Measurements from ENCODE around the gene SPOCK1. TPM values are rescaled to one million over a fixed set of nuclear protein-coding genes. Genes with fewer than 3 reads are reported as not detected.

The SPOCK1 gene
- total RNA-seq, 1 experiment from 2014 or later = 0.27 TPM

GRCh38 chr5:137466889-137467288 is 32.2 kb downstream of the SPOCK1 start:
- ChIA-PET RAD21 (ENCODE audit: low non-redundant PET in 1 of 2, low total read pairs in 2 of 2, uncharacterized antibody in 2 of 2, unreplicated experiment in 2 of 2) (no interaction called here), POLR2A (no interaction called here), CTCF (no interaction called here)
- H3K27me3 ChIP-seq (ENCODE audit: insufficient read depth, low read length) = peaks cover 55% of the 10 kb centered on the region
- H3K9me2 ChIP-seq (ENCODE audit: insufficient read depth) = no peaks in the 10 kb centered on the region
- H3K36me3 ChIP-seq (ENCODE audit: control insufficient read depth in 1 of 2, insufficient read depth in 2 of 2, low read length in 2 of 2) = no peaks in the 10 kb centered on the region
- H3K79me2 ChIP-seq (ENCODE audit: insufficient read depth, low read length) = no peaks in the 10 kb centered on the region
- BruUV-seq (replicated peaks) = no TSS peak
- H3K4me2 ChIP-seq (ENCODE audit: low read length) = no peak overlapping the region
- H3K27ac ChIP-seq (ENCODE audit: low read depth, low read length) = no peak overlapping the region
- intact Hi-C loops (cut with micrococcal nuclease) = no loop called here
- DNase-seq (ENCODE audit: low read depth, low spot score) (no peak), ATAC-seq (no peak)
- no peaks in the 10 kb centered on the region for H3K9me3 ChIP-seq (ENCODE audit: control insufficient read depth in 1 of 2, insufficient read depth in 1 of 2, low read depth in 1 of 2, low read length in 2 of 2)
- H4K20me1 ChIP-seq (ENCODE audit: insufficient read depth) = no peaks in the 10 kb centered on the region
- H3K4me3 ChIP-seq (replicated peaks in 1 of 2; ENCODE audit: low read depth in 1 of 2, low read length in 2 of 2) = no peak overlapping the region
- H3K4me1 ChIP-seq (ENCODE audit: control insufficient read depth in 1 of 2, insufficient read depth in 2 of 2, low read length in 2 of 2) = no peaks in the 10 kb centered on the region
- no peak overlapping the region for H2AFZ ChIP-seq (ENCODE audit: low read depth, low read length, poor library complexity, severe bottlenecking)
- TF ChIP-seq POLR2A (IDR thresholded peaks at IDR 0.05; ENCODE audit: borderline replicate concordance, extremely low read depth, insufficient read depth, insufficient read length) = no peak
- no peak overlapping the region for H3K9ac ChIP-seq (ENCODE audit: low read length)

GRCh38 chr5:137465930-137466329 is 33.2 kb downstream of the SPOCK1 start:
- Histone ChIP-seq H3K79me2 (ENCODE audit: insufficient read depth, low read length) (no peaks in the 10 kb centered on the region), H2AFZ (ENCODE audit: low read depth, low read length, poor library complexity, severe bottlenecking) (no peak overlapping the region), H3K9me2 (ENCODE audit: insufficient read depth) (no peaks in the 10 kb centered on the region), H3K27me3 (ENCODE audit: insufficient read depth, low read length) (peaks cover 47% of the 10 kb centered on the region), H4K20me1 (ENCODE audit: insufficient read depth) (no peaks in the 10 kb centered on the region), H3K9me3 (ENCODE audit: control insufficient read depth in 1 of 2, insufficient read depth in 1 of 2, low read depth in 1 of 2, low read length in 2 of 2) (no peaks in the 10 kb centered on the region), H3K27ac (ENCODE audit: low read depth, low read length) (no peak overlapping the region), H3K36me3 (ENCODE audit: control insufficient read depth in 1 of 2, insufficient read depth in 2 of 2, low read length in 2 of 2) (no peaks in the 10 kb centered on the region), H3K4me1 (ENCODE audit: control insufficient read depth in 1 of 2, insufficient read depth in 2 of 2, low read length in 2 of 2) (no peaks in the 10 kb centered on the region), H3K4me3 (replicated peaks in 1 of 2; ENCODE audit: low read depth in 1 of 2, low read length in 2 of 2) (no peak overlapping the region), H3K4me2 (ENCODE audit: low read length) (no peak overlapping the region), H3K9ac (ENCODE audit: low read length) (no peak overlapping the region)
- no peak for TF ChIP-seq MAX (IDR thresholded peaks at IDR 0.05)
- no peak for TF ChIP-seq YY1 (IDR thresholded peaks at IDR 0.05; ENCODE audit: extremely low read depth, insufficient replicate concordance, low read depth, low read length)
- no peak for TF ChIP-seq FOSL1 (IDR thresholded peaks at IDR 0.05; ENCODE audit: low read depth)
- no peak for TF ChIP-seq ZBTB33 (IDR thresholded peaks at IDR 0.05; ENCODE audit: extremely low read depth, insufficient replicate concordance, low read length)
- no peak for TF ChIP-seq ZFX (IDR thresholded peaks at IDR 0.05)
- TF ChIP-seq, protein P1, sequence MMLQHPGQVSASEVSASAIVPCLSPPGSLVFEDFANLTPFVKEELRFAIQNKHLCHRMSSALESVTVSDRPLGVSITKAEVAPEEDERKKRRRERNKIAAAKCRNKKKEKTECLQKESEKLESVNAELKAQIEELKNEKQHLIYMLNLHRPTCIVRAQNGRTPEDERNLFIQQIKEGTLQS (IDR thresholded peaks at IDR 0.05) = no peak
- no peak for TF ChIP-seq ZNF274 (IDR thresholded peaks at IDR 0.05; ENCODE audit: low read depth, low read length)
- TF ChIP-seq ELF1 (IDR thresholded peaks at IDR 0.05; ENCODE audit: borderline replicate concordance, low read depth) = no peak
- TF ChIP-seq SIN3A (IDR thresholded peaks at IDR 0.05; ENCODE audit: low read depth) = no peak
- TF ChIP-seq SRF (IDR thresholded peaks at IDR 0.05; ENCODE audit: low read depth) = no peak
- TF ChIP-seq, protein P2, sequence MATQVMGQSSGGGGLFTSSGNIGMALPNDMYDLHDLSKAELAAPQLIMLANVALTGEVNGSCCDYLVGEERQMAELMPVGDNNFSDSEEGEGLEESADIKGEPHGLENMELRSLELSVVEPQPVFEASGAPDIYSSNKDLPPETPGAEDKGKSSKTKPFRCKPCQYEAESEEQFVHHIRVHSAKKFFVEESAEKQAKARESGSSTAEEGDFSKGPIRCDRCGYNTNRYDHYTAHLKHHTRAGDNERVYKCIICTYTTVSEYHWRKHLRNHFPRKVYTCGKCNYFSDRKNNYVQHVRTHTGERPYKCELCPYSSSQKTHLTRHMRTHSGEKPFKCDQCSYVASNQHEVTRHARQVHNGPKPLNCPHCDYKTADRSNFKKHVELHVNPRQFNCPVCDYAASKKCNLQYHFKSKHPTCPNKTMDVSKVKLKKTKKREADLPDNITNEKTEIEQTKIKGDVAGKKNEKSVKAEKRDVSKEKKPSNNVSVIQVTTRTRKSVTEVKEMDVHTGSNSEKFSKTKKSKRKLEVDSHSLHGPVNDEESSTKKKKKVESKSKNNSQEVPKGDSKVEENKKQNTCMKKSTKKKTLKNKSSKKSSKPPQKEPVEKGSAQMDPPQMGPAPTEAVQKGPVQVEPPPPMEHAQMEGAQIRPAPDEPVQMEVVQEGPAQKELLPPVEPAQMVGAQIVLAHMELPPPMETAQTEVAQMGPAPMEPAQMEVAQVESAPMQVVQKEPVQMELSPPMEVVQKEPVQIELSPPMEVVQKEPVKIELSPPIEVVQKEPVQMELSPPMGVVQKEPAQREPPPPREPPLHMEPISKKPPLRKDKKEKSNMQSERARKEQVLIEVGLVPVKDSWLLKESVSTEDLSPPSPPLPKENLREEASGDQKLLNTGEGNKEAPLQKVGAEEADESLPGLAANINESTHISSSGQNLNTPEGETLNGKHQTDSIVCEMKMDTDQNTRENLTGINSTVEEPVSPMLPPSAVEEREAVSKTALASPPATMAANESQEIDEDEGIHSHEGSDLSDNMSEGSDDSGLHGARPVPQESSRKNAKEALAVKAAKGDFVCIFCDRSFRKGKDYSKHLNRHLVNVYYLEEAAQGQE (IDR thresholded peaks at IDR 0.05; ENCODE audit: low read depth) = no peak
- POLR2A ChIA-PET = no interaction called here
- intact Hi-C loops (cut with micrococcal nuclease) = loop anchor here (2.0 kb wide), 1 partner anchor 27 kb away; no protein-coding TSS in a partner anchor
- DNase-seq (ENCODE audit: low read depth, low spot score) (no peak), ATAC-seq (no peak)
- RAD21 ChIA-PET (ENCODE audit: low non-redundant PET in 1 of 2, low total read pairs in 2 of 2, uncharacterized antibody in 2 of 2, unreplicated experiment in 2 of 2) = no interaction called here
- CTCF ChIA-PET = no interaction called here
- BruUV-seq (replicated peaks) = no TSS peak

Measured in HCT116 (cell line).